H1 (cell line): Measurements from ENCODE around the gene KCTD16. TPM values are rescaled to one million over a fixed set of nuclear protein-coding genes. Genes with fewer than 3 reads are reported as not detected.

Experiments used
- CTCF ChIA-PET: fragments of 300-600 bp; sonication (Branson Sonifier 250); formaldehyde crosslinking; loops from one replicate; lab custom pipeline; 2021; ENCODE audit not compliant: partially characterized antibody; lab: Charles Lee
- POLR2A ChIA-PET: fragments of 300-600 bp; sonication (Branson Sonifier 250); formaldehyde crosslinking; loops from one replicate; lab custom pipeline; 2021; ENCODE audit warnings: inconsistent platforms; ENCODE audit not compliant: partially characterized antibody; lab: Charles Lee
- DNase-seq, 2 experiments: peaks; one replicate each; pipeline versions ENCODE4 v3.0.0 to v3.0.0-alpha.2; 2010 to 2022; ENCODE audit warnings: low spot score in 2 of 2, low read depth in 1 of 2, mixed read lengths in 1 of 2
- FAIRE-seq: peaks from 2 replicates; lab custom pipeline; 2011; peaks lifted over from hg19 to GRCh38; lab: Jason Lieb, UNC
- H2AFZ ChIP-seq: 2 replicates; pipeline ENCODE4 v1.8.1; 2012; ENCODE audit warnings: low read length, inconsistent platforms
- H2AK5ac ChIP-seq: 2 replicates; pipeline ENCODE4 v1.6.1; 2013; ENCODE audit warnings: low read depth, low read length
- H2BK120ac ChIP-seq: replicated peaks from 2 replicates; pipeline ENCODE3; 2013; ENCODE audit warnings: low read depth, low read length, inconsistent platforms
- H2BK12ac ChIP-seq: 2 replicates; pipeline ENCODE4 v1.6.1; 2013; ENCODE audit warnings: low read depth, low read length
- H2BK15ac ChIP-seq: 2 replicates; pipeline ENCODE4 v1.6.1; 2013; ENCODE audit warnings: low read length
- H2BK20ac ChIP-seq: 2 replicates; pipeline ENCODE4 v1.6.1; 2013; ENCODE audit warnings: low read length
- H2BK5ac ChIP-seq: 2 replicates; pipeline ENCODE4 v1.6.1; 2013; ENCODE audit warnings: low read depth, low read length
- H3K14ac ChIP-seq: 2 replicates; pipeline ENCODE4 v1.6.1; 2013; ENCODE audit warnings: inconsistent platforms; ENCODE audit not compliant: insufficient read length
- H3K18ac ChIP-seq: 2 replicates; pipeline ENCODE4 v1.6.1; 2013; ENCODE audit warnings: low read length; ENCODE audit errors: extremely low read depth
- H3K23ac ChIP-seq: 2 replicates; pipeline ENCODE4 v1.6.1; 2013; ENCODE audit warnings: inconsistent platforms; ENCODE audit not compliant: insufficient read length
- H3K23me2 ChIP-seq: 2 replicates; pipeline ENCODE4 v1.6.1; 2013; ENCODE audit warnings: low read depth, low read length
- H3K27ac ChIP-seq: 2 replicates; pipeline ENCODE4 v1.6.1; 2011; ENCODE audit warnings: low read depth, low read length, inconsistent platforms
- H3K27me3 ChIP-seq, 4 experiments: replicated peaks in 1 of 4; 1 replicate in 1 of 4; 2 replicates in 3 of 4; pipeline versions ENCODE4 v1.6.1 to v1.8.1; 2011 to 2013; ENCODE audit warnings: low read length in 3 of 4, mild to moderate bottlenecking in 3 of 4, inconsistent platforms in 2 of 4, mixed read lengths in 2 of 4, moderate library complexity in 1 of 4; ENCODE audit not compliant: control insufficient read depth in 3 of 4, insufficient read depth in 3 of 4; ENCODE audit errors: extremely low read depth in 1 of 4
- H3K36me3 ChIP-seq, 4 experiments: 2 replicates each; pipeline versions ENCODE4 v1.6.1 to v1.8.1; 2011 to 2013; ENCODE audit warnings: mild to moderate bottlenecking in 4 of 4, low read length in 3 of 4, moderate library complexity in 2 of 4, control low read depth in 1 of 4, inconsistent platforms in 1 of 4; ENCODE audit not compliant: insufficient read depth in 4 of 4, control insufficient read depth in 2 of 4
- H3K4ac ChIP-seq: replicated peaks from 2 replicates; pipeline ENCODE3; 2013; ENCODE audit warnings: low read length, low read depth, mixed read lengths, inconsistent platforms; ENCODE audit not compliant: insufficient read length
- H3K4me1 ChIP-seq, 4 experiments: replicated peaks in 1 of 4; 1 replicate in 1 of 4; 2 replicates in 3 of 4; pipeline versions ENCODE4 v1.6.1 to v1.8.1; 2011 to 2013; ENCODE audit warnings: low read length in 3 of 4, inconsistent platforms in 2 of 4, mixed read lengths in 1 of 4; ENCODE audit not compliant: insufficient read depth in 4 of 4, control insufficient read depth in 3 of 4
- H3K4me2 ChIP-seq, 2 experiments: 2 replicates each; pipeline versions ENCODE4 v1.6.1 to v1.8.1; 2011 to 2013; ENCODE audit warnings: low read depth in 2 of 2, low read length in 2 of 2, control low read depth in 1 of 2, inconsistent platforms in 1 of 2, mild to moderate bottlenecking in 1 of 2; ENCODE audit not compliant: insufficient read depth in 1 of 2
- H3K4me3 ChIP-seq, 4 experiments: fragments of 200-600, 300-600 bp in 1 of 4; sonication (generic), shearing (Covaris generic), sonication (Bioruptor Twin) in 1 of 4; 2 replicates each; pipeline versions ENCODE4 v1.5.1 to v1.8.1; 2011 to 2016; ENCODE audit warnings: low read length in 4 of 4, low read depth in 3 of 4, control low read depth in 2 of 4, inconsistent platforms in 2 of 4, mild to moderate bottlenecking in 2 of 4, mixed read lengths in 1 of 4, moderate library complexity in 1 of 4; ENCODE audit not compliant: insufficient read depth in 2 of 4; ENCODE audit errors: extremely low read depth in 1 of 4
- H3K56ac ChIP-seq: replicated peaks from 2 replicates; pipeline ENCODE3; 2013; ENCODE audit warnings: low read depth, mild to moderate bottlenecking, mixed read lengths, low read length, inconsistent platforms; ENCODE audit not compliant: insufficient read length
- H3K79me1 ChIP-seq: 2 replicates; pipeline ENCODE4 v1.6.1; 2013; ENCODE audit warnings: low read depth, low read length, control low read depth
- H3K79me2 ChIP-seq, 2 experiments: 2 replicates each; pipeline versions ENCODE4 v1.6.1 to v1.8.1; 2012 to 2013; ENCODE audit warnings: low read length in 2 of 2, mild to moderate bottlenecking in 2 of 2, inconsistent platforms in 1 of 2; ENCODE audit not compliant: insufficient read depth in 2 of 2, control insufficient read depth in 1 of 2
- H3K9ac ChIP-seq, 4 experiments: replicated peaks in 1 of 4; 1 replicate in 1 of 4; 2 replicates in 3 of 4; pipeline versions ENCODE4 v1.6.1 to v1.8.1; 2011 to 2013; ENCODE audit warnings: low read depth in 3 of 4, low read length in 3 of 4, control low read depth in 2 of 4, mild to moderate bottlenecking in 2 of 4, moderate library complexity in 2 of 4, inconsistent platforms in 1 of 4; ENCODE audit errors: extremely low read depth in 1 of 4
- H3K9me3 ChIP-seq, 2 experiments: 2 replicates each; pipeline versions ENCODE4 v1.6.1 to v1.8.1; 2012 to 2013; ENCODE audit warnings: mild to moderate bottlenecking in 2 of 2, moderate library complexity in 2 of 2, control low read depth in 1 of 2, inconsistent platforms in 1 of 2, low read depth in 1 of 2, low read length in 1 of 2, mixed read lengths in 1 of 2; ENCODE audit not compliant: insufficient read depth in 2 of 2
- H4K20me1 ChIP-seq, 2 experiments: replicated peaks in 1 of 2; 2 replicates each; pipeline versions ENCODE3 to v1.8.1; 2011 to 2013; ENCODE audit warnings: inconsistent platforms in 2 of 2, low read length in 2 of 2, mild to moderate bottlenecking in 1 of 2; ENCODE audit not compliant: insufficient read depth in 2 of 2, control insufficient read depth in 1 of 2
- H4K5ac ChIP-seq: 2 replicates; pipeline ENCODE4 v1.6.1; 2013; ENCODE audit warnings: low read length, low read depth, mixed read lengths, inconsistent platforms; ENCODE audit not compliant: insufficient read length
- H4K8ac ChIP-seq: 2 replicates; pipeline ENCODE4 v1.8.0; 2013; ENCODE audit warnings: mild to moderate bottlenecking, moderate library complexity, low read length, inconsistent platforms; ENCODE audit not compliant: insufficient read depth; ENCODE audit errors: extremely low read depth
- H4K91ac ChIP-seq: replicated peaks from 2 replicates; pipeline ENCODE3; 2013; ENCODE audit warnings: low read length, mixed read lengths, inconsistent platforms; ENCODE audit not compliant: insufficient read length
- CREB1 ChIP-seq: IDR thresholded peaks from 2 replicates; pipeline ENCODE4 v1.6.1; 2012; ENCODE audit warnings: inconsistent platforms
- EP300 ChIP-seq, 2 experiments: IDR thresholded peaks; 1 replicate in 1 of 2; 2 replicates in 1 of 2; pipeline ENCODE4 v1.6.1; 2011 to 2012; ENCODE audit warnings: low read depth in 2 of 2, low read length in 2 of 2, mild to moderate bottlenecking in 2 of 2, borderline replicate concordance in 1 of 2, inconsistent platforms in 1 of 2, moderate library complexity in 1 of 2
- JUND ChIP-seq: IDR thresholded peaks from 2 replicates; pipeline ENCODE4 v1.6.1; 2011; ENCODE audit warnings: mild to moderate bottlenecking, improper control_type of control experiment, low read length
- SAP30 ChIP-seq: fragments of 300-600 bp; sonication (generic); IDR thresholded peaks from 2 replicates; pipeline ENCODE4 v1.7.1; 2012; ENCODE audit warnings: low read length, moderate library complexity, mild to moderate bottlenecking, inconsistent platforms; ENCODE audit not compliant: insufficient read depth, insufficient replicate concordance
- SP4 ChIP-seq: IDR thresholded peaks from 2 replicates; pipeline ENCODE4 v1.6.1; 2012; ENCODE audit warnings: low read length, inconsistent platforms
- YY1 ChIP-seq: IDR thresholded peaks from 2 replicates; pipeline ENCODE4 v1.6.1; 2011; ENCODE audit warnings: low read depth, mild to moderate bottlenecking, low read length
- WGBS, 2 experiments: shearing (Covaris generic) in 1 of 2; methylation state at CpG; one replicate each; pipeline versions ENCODE4 v1.1.6 to v1.1.7; 2013 to 2015; ENCODE audit warnings: low lambda C conversion rate in 2 of 2, mixed read lengths in 2 of 2, inconsistent platforms in 1 of 2, low coverage in 1 of 2, missing lambda C conversion rate in 1 of 2; ENCODE audit not compliant: insufficient replicate concordance in 2 of 2, insufficient coverage in 1 of 2, insufficient read length in 1 of 2; ENCODE audit errors: extremely low coverage in 1 of 2, missing lambda C conversion rate in 1 of 2; 5-methylcytosine and 5-hydroxymethylcytosine counted together
- polyA plus RNA-seq, 7 experiments: library from polyadenylated mRNA; depleted of rRNA in 3 of 7; stranded (reverse) in 5 of 7; unstranded in 2 of 7; fragments of >200 nt in 5 of 7; fragments of 200-250 nt in 2 of 7; gene quantifications; 1 replicate in 5 of 7; 2 replicates in 1 of 7; 4 replicates in 1 of 7; pipeline versions ENCODE4 v1.2.1 to v1.2.3, GENCODE V29; 2011 to 2013; ENCODE audit warnings: missing spikeins in 2 of 7, mixed read lengths in 2 of 7
- total RNA-seq: library from RNA; stranded (reverse); fragmentation: NEBNext Ultra II Directional; extraction: Animal tissue kit (Norgen Biotek cat#: 25700); gene quantifications from 2 replicates; pipeline ENCODE4 v1.2.1, GENCODE V29; 2021
- TF ChIP-seq, protein P1 (sequence below): IDR thresholded peaks from 2 replicates; pipeline ENCODE4 v1.6.1; 2012; ENCODE audit warnings: inconsistent platforms
- TF ChIP-seq, protein P2 (sequence below): IDR thresholded peaks from 2 replicates; pipeline ENCODE4 v1.6.1; 2011; ENCODE audit warnings: low read depth, mild to moderate bottlenecking, low read length; ENCODE audit not compliant: insufficient read depth

Gene KCTD16
- total and polyA plus RNA-seq, 2 of the 8 experiments (the other 6 are each of a cell fraction or from before 2014, with no cell fraction given): 0.03 to 0.24 TPM

- Histone ChIP-seq H3K23ac (no peak overlapping the region), H3K14ac (no peak overlapping the region)
- TF ChIP-seq, protein P1, sequence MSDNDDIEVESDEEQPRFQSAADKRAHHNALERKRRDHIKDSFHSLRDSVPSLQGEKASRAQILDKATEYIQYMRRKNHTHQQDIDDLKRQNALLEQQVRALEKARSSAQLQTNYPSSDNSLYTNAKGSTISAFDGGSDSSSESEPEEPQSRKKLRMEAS: no peak
- TF ChIP-seq JUND: no peak
- TF ChIP-seq, protein P2, sequence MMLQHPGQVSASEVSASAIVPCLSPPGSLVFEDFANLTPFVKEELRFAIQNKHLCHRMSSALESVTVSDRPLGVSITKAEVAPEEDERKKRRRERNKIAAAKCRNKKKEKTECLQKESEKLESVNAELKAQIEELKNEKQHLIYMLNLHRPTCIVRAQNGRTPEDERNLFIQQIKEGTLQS: no peak
- TF ChIP-seq CREB1: no peak
- no peak for TF ChIP-seq YY1
- no peak for TF ChIP-seq SP4
- TF ChIP-seq EP300 (IDR thresholded peaks at IDR 0.05; ENCODE audit: borderline replicate concordance in 1 of 2, low read depth in 2 of 2, low read length in 2 of 2): no peak
- TF ChIP-seq SAP30: no peak
- TF ChIP-seq, all 59 proteins: peak for 0
- Histone ChIP-seq H4K91ac (no peak overlapping the region), H2AK5ac (no peak overlapping the region), H3K36me3 (no peaks in the 10 kb centered on the region), H2BK5ac (no peak overlapping the region), H2AFZ (no peak overlapping the region), H2BK15ac (no peak overlapping the region), H4K5ac (no peak overlapping the region), H3K23me2 (no peaks in the 10 kb centered on the region), H3K56ac (no peak overlapping the region), H3K4me3 (no peak overlapping the region), H2BK120ac (no peak overlapping the region), H3K4me1 (peaks cover 0 to 3% (median 0%) of the 10 kb centered on the region in 4 experiments; a peak in 1 of 7 replicates), H3K9me3 (no peaks in the 10 kb centered on the region), H3K18ac (no peak overlapping the region), H3K79me1 (no peaks in the 10 kb centered on the region), H3K27me3 (no peaks in the 10 kb centered on the region), H2BK20ac (no peak overlapping the region), H3K79me2 (no peaks in the 10 kb centered on the region), H4K8ac (no peak overlapping the region), H3K27ac (no peak overlapping the region), H3K4ac (no peak overlapping the region), H4K20me1 (no peaks in the 10 kb centered on the region), H2BK12ac (no peak overlapping the region), H3K9ac (no peak overlapping the region), H3K4me2 (no peak overlapping the region)
- ChIA-PET POLR2A (no interaction called here), CTCF (interaction anchor here (0.6 to 1.5 kb wide), 4 partner anchors 8 to 1363 kb away, joined by 3 to 4 read pairs (median 3); no protein-coding TSS in a partner anchor)
- 86% methylated on average over 4 of the region's 4 CpGs; no CpG with 5 or more reads in 1 of the 2 experiments for WGBS, 2 experiments
- no peak for DNase-seq
- FAIRE-seq: no peak
Measured at GRCh38 chr5:144465441-144465840, 294.8 kb downstream of the KCTD16 start.
